CD4-positive, alpha-beta T cell (primary cell): ENCODE measurements around the gene CD226. TPM values are rescaled to one million over a fixed set of nuclear protein-coding genes. Genes with fewer than 3 reads are reported as not detected.
A peak's percentile ranks its signal among the peaks of the same experiment; 100 is the strongest.

Experiments
- ATAC-seq: fragments of 200-7000 bp; cut with Tn5 transposase; one replicate; pipeline ENCODE4 v1.10.0; 2022; ENCODE audit warnings: mild to moderate bottlenecking; ENCODE audit not compliant: poor library complexity
- CTCF ChIA-PET: fragments of 350-600 bp; sonication (Branson Sonifier 250); formaldehyde crosslinking; loops from one replicate; lab custom pipeline; 2021; ENCODE audit warnings: antibody characterized with exemption, inconsistent platforms; lab: Charles Lee
- POLR2A ChIA-PET: fragments of 350-600 bp; sonication (Branson Sonifier 250); formaldehyde crosslinking; loops from one replicate; lab custom pipeline; 2021; ENCODE audit warnings: antibody characterized with exemption, inconsistent platforms; lab: Charles Lee
- DNase-seq, 14 experiments: peaks; one replicate each; pipeline ENCODE4 v3.0.0-alpha.2; 2013 to 2020; ENCODE audit warnings: mixed read lengths in 2 of 14
- H3K27ac ChIP-seq, 2 donors: one replicate each; pipeline versions ENCODE4 v1.5.1 to v1.7.0; 2013; ENCODE audit warnings: low read length in 2 of 2, low read depth in 1 of 2, mild to moderate bottlenecking in 1 of 2
- H3K27me3 ChIP-seq, 2 experiments: 1 replicate in 1 of 2; 2 replicates in 1 of 2; pipeline versions ENCODE4 v1.6.1 to v1.7.0; 2013; ENCODE audit warnings: low read length in 2 of 2, control low read depth in 1 of 2, mild to moderate bottlenecking in 1 of 2, moderate library complexity in 1 of 2; ENCODE audit not compliant: insufficient read depth in 2 of 2, control insufficient read depth in 1 of 2
- H3K36me3 ChIP-seq: one replicate; pipeline ENCODE4 v1.6.1; 2013; ENCODE audit warnings: low read length, control low read depth; ENCODE audit not compliant: insufficient read depth
- H3K4me1 ChIP-seq: one replicate; pipeline ENCODE4 v1.6.1; 2013; ENCODE audit warnings: low read length, control low read depth; ENCODE audit not compliant: insufficient read depth
- H3K4me3 ChIP-seq: one replicate; pipeline ENCODE4 v1.5.1; 2013; ENCODE audit warnings: mild to moderate bottlenecking, low read length, moderate library complexity
- H3K9me3 ChIP-seq, 2 experiments: 1 replicate in 1 of 2; 2 replicates in 1 of 2; pipeline versions ENCODE4 v1.6.1 to v1.7.0; 2013; ENCODE audit warnings: low read length in 2 of 2, mild to moderate bottlenecking in 2 of 2, control low read depth in 1 of 2, moderate library complexity in 1 of 2; ENCODE audit not compliant: control insufficient read depth in 1 of 2, insufficient read depth in 1 of 2
- H3K27ac Mint-ChIP-seq: one replicate; pipeline ENCODE4 v1.8.0; 2020; ENCODE audit warnings: mixed read lengths
- H3K27me3 Mint-ChIP-seq: one replicate; pipeline ENCODE4 v1.8.0; 2021; ENCODE audit warnings: mixed read lengths
- H3K36me3 Mint-ChIP-seq: one replicate; pipeline ENCODE4 v1.8.0; 2021; ENCODE audit warnings: low read depth, mixed read lengths
- H3K4me1 Mint-ChIP-seq: one replicate; pipeline ENCODE4 v1.8.0; 2021; ENCODE audit warnings: low read depth, mixed read lengths
- H3K4me3 Mint-ChIP-seq: one replicate; pipeline ENCODE4 v1.8.0; 2020; ENCODE audit warnings: mild to moderate bottlenecking, mixed read lengths
- H3K9me3 Mint-ChIP-seq: one replicate; pipeline ENCODE4 v1.8.0; 2020; ENCODE audit warnings: mixed read lengths
- intact Hi-C, 2 experiments: fragments of 100-400 bp; cut with DNase I in 1 of 2; cut with micrococcal nuclease in 1 of 2; formaldehyde crosslinking; loops; one replicate each; pipeline versions ENCODE4 v1.15.1 to v1.9.0; 2023 to 2025; cut with DNase I, micrococcal nuclease
- total RNA-seq, 174 experiments: library from RNA in 2 of 174; stranded (reverse) in 2 of 174; gene quantifications; one replicate each; pipeline ENCODE4 v1.2.3 and lab custom pipeline; 2021 to 2026
- TF ChIP-seq, protein P1 (sequence below): fragments of 200-600 bp; IDR thresholded peaks from one replicate; pipeline ENCODE4 v1.8.0; 2022; ENCODE audit warnings: antibody characterized with exemption, mild to moderate bottlenecking

CD226 gene
- total RNA-seq, 2 experiments from 2014 or later, result 74.0 to 74.8 TPM

- H3K36me3 Mint-ChIP-seq, result peaks cover 40% of the 10 kb centered on the region
- DNase-seq (no peak), ATAC-seq (no peak)
- CTCF ChIA-PET, result no interaction called here
- Histone ChIP-seq H3K27me3 (no peaks in the 10 kb centered on the region), H3K4me1 (no peaks in the 10 kb centered on the region), H3K36me3 (no peaks in the 10 kb centered on the region), H3K9me3 (peaks cover 3 to 11% of the 10 kb centered on the region in 2 experiments), H3K27ac (no peak overlapping the region), H3K4me3 (no peak overlapping the region)
- peaks cover 3% of the 10 kb centered on the region for H3K4me1 Mint-ChIP-seq
- POLR2A ChIA-PET, result no interaction called here
- H3K27ac Mint-ChIP-seq, result no peak overlapping the region
- H3K9me3 Mint-ChIP-seq, result peaks cover 16% of the 10 kb centered on the region
- no peak overlapping the region for H3K4me3 Mint-ChIP-seq
- TF ChIP-seq, protein P1, sequence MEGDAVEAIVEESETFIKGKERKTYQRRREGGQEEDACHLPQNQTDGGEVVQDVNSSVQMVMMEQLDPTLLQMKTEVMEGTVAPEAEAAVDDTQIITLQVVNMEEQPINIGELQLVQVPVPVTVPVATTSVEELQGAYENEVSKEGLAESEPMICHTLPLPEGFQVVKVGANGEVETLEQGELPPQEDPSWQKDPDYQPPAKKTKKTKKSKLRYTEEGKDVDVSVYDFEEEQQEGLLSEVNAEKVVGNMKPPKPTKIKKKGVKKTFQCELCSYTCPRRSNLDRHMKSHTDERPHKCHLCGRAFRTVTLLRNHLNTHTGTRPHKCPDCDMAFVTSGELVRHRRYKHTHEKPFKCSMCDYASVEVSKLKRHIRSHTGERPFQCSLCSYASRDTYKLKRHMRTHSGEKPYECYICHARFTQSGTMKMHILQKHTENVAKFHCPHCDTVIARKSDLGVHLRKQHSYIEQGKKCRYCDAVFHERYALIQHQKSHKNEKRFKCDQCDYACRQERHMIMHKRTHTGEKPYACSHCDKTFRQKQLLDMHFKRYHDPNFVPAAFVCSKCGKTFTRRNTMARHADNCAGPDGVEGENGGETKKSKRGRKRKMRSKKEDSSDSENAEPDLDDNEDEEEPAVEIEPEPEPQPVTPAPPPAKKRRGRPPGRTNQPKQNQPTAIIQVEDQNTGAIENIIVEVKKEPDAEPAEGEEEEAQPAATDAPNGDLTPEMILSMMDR, result no peak
- intact Hi-C loops, result no loop called here
- H3K27me3 Mint-ChIP-seq, result no peaks in the 10 kb centered on the region
These were observed 26.7 kb upstream of the CD226 start for GRCh38 chr18:69974365-69974764.

GRCh38 chr18:69969491-69969890 is 21.8 kb upstream of the CD226 start:
- intact Hi-C loops, result no loop called here
- no peak for DNase-seq
- TF ChIP-seq, protein P1, result no peak
- no peaks in the 10 kb centered on the region for H3K36me3 ChIP-seq
- Mint-ChIP-seq H3K9me3 (peaks cover 13% of the 10 kb centered on the region), H3K36me3 (peaks cover 4% of the 10 kb centered on the region), H3K27me3 (no peaks in the 10 kb centered on the region), H3K4me3 (no peak overlapping the region), H3K4me1 (peaks cover 47% of the 10 kb centered on the region), H3K27ac (peak overlapping the region; percentile 90)
- no peaks in the 10 kb centered on the region for H3K27me3 ChIP-seq
- POLR2A ChIA-PET, result no interaction called here
- ATAC-seq, result no peak
- no peaks in the 10 kb centered on the region for H3K9me3 ChIP-seq
- H3K27ac ChIP-seq, result no peak overlapping the region
- peaks cover 19% of the 10 kb centered on the region for H3K4me1 ChIP-seq
- H3K4me3 ChIP-seq, result no peak overlapping the region
- CTCF ChIA-PET, result no interaction called here

DNA sequence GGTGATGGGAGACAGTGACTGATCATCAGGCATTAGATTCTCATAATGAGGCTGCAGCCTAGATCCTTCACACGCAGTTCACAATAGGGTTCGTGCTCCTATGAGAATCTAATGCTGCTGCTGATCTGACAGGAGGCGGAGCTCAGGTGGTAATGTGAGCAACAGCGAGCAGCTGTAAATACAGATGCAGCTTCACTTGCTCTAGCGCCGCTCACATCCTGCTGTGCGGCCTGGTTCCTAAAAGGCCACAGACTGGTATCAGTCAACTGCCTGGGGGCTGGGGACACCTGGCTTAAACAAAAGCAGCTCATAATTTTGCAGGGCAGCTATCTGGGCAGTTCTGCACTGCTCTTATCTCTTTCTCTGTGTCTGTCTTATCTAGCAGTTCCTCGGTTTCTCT is 20.4 kb upstream of the CD226 start:
- intact Hi-C loops, result no loop called here
- H3K4me1 Mint-ChIP-seq, result peaks cover 47% of the 10 kb centered on the region
- DNase-seq, result peak in 12 of 14 experiments; percentile 26 to 64 (median 46)
- POLR2A ChIA-PET, result interaction anchor here (0.6 to 3.0 kb wide), 11 partner anchors 9 to 589 kb away, joined by 3 to 35 read pairs (median 4); no protein-coding TSS in a partner anchor
- H3K9me3 Mint-ChIP-seq, result peaks cover 8% of the 10 kb centered on the region
- no peaks in the 10 kb centered on the region for H3K27me3 ChIP-seq
- CTCF ChIA-PET, result interaction anchor here (1.4 to 1.5 kb wide), 2 partner anchors 9 to 13 kb away, joined by 3 to 6 read pairs; no protein-coding TSS in a partner anchor
- no peaks in the 10 kb centered on the region for H3K36me3 ChIP-seq
- ATAC-seq, result peak; percentile 97
- H3K36me3 Mint-ChIP-seq, result peaks cover 3% of the 10 kb centered on the region
- no peaks in the 10 kb centered on the region for H3K27me3 Mint-ChIP-seq
- H3K4me3 Mint-ChIP-seq, result peak overlapping the region; percentile 25
- TF ChIP-seq, protein P1, result no peak
- peak overlapping the region; percentile 90 for H3K27ac Mint-ChIP-seq
- no peaks in the 10 kb centered on the region for H3K9me3 ChIP-seq
- H3K4me1 ChIP-seq, result peaks cover 19% of the 10 kb centered on the region
- H3K4me3 ChIP-seq, result no peak overlapping the region
- no peak overlapping the region for H3K27ac ChIP-seq
